SW480 (cell line): ENCODE results near the gene PRSS2.

Source experiments
- DNase-seq: peaks from one replicate; pipeline ENCODE4 v3.0.0-alpha.2; 2016; ENCODE audit warnings: low spot score

PRSS2 gene

DNA sequence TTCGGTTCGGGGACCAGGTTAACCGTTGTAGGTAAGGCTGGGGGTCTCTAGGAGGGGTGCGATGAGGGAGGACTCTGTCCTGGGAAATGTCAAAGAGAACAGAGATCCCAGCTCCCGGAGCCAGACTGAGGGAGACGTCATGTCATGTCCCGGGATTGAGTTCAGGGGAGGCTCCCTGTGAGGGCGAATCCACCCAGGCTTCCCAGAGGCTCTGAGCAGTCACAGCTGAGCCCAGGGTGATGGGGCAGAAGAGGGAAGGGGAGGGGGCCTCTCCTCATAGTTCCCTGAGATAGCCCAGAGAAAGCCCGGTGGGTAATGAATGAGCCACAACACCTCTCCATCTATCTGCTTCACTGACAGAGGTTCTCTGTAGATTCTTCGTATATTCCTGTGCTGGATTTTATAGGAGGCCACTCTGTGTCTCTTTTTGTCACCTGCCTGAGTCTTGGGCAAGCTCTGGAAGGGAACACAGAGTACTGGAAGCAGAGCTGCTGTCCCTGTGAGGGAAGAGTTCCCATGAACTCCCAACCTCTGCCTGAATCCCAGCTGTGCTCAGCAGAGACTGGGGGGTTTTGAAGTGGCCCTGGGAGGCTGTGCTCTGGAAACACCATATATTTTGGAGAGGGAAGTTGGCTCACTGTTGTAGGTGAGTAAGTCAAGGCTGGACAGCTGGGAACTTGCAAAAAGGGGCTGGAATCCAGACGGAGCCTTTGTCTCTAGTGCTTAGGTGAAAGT is 16.4 kb downstream of the PRSS2 start:
- no peak for DNase-seq

DNA sequence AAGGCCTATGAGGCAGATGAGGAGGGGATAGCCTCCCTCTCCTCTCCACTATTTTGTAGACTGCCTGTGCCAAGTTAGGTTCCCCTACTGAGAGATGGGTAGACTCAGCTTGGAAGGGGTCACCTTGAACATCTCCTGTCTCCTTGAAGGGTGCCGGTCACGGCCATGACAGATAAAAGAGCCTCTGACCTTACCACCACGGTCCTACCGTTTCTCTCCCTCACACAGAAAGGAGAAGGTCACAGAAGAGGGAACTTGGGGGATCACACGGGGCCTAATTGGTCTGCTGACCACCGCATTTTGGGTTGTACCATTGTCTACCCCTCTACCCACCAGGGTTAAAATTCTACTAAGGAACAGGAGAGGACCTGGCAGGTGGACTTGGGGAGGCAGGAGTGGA is 17.0 kb downstream of the PRSS2 start:
- DNase-seq: no peak

DNA sequence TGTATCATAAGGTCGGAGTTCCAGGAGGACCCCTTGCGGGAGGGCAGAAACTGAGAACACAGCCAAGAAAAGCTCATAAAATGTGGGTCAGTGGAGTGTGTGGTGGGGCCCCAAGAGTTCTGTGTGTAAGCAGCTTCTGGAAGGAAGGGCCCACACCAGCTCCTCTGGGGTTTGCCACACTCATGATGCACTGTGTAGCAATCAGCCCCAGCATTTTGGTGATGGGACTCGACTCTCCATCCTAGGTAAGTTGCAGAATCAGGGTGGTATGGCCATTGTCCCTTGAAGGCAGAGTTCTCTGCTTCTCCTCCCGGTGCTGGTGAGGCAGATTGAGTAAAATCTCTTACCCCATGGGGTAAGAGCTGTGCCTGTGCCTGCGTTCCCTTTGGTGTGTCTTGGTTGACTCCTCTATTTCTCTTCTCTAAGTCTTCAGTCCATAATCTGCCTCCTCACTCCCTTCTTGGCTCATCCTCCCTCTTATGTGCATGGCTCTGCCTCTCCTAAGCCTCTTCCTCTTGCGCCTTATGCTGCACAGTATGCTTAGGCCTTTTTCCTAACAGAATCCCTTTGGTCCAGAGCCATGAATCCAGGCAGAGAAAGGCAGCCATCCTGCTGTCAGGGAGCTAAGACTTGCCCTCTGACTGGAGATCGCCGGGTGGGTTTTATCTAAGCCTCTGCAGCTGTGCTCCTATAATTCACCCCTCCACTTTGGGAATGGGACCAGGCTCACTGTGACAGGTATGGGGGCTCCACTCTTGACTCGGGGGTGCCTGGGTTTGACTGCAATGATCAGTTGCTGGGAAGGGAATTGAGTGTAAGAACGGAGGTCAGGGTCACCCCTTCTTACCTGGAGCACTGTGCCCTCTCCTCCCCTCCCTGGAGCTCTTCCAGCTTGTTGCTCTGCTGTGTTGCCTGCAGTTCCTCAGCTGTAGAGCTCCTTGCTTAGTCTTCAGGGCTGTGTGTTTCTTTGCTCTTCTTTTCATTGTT is 17.8 kb downstream of the PRSS2 start:
- DNase-seq: no peak

GRCh38 chr7:142789441-142789840 is 18.7 kb downstream of the PRSS2 start:
- no peak for DNase-seq

GRCh38 chr7:142790056-142790455 is 19.3 kb downstream of the PRSS2 start:
- no peak for DNase-seq

DNA sequence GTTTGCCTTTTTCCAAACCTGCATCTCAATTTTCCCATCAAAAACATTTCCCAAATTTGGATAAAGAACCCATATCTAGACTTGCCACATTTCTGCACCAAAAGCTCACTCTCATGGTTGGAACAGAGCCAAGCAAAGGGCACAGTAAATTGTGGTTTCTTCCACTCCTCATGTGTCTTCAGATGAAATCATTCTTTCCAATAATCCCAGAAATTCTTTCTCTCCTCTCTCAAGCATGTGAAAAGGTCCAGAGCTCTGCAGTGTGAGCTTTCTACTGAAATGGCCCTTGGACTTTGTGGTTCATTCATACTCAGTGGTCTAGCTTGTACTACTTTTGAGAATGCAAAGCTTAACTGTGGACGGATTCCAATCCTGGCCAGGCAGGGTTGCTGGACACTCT is 19.8 kb downstream of the PRSS2 start:
- DNase-seq: no peak

GRCh38 chr7:142791502-142791901 is 20.7 kb downstream of the PRSS2 start:
- DNase-seq: no peak

- no peak for DNase-seq
Observed at GRCh38 chr7:142792129-142792528, 21.4 kb downstream of the PRSS2 start.

DNA sequence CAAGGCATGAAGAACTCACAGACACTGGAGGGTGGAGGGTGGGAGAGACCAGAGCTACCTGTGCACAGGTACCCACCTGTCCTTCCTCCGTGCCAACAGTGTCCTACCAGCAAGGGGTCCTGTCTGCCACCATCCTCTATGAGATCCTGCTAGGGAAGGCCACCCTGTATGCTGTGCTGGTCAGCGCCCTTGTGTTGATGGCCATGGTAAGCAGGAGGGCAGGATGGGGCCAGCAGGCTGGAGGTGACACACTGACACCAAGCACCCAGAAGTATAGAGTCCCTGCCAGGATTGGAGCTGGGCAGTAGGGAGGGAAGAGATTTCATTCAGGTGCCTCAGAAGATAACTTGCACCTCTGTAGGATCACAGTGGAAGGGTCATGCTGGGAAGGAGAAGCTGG is 21.8 kb downstream of the PRSS2 start:
- DNase-seq: no peak

DNA sequence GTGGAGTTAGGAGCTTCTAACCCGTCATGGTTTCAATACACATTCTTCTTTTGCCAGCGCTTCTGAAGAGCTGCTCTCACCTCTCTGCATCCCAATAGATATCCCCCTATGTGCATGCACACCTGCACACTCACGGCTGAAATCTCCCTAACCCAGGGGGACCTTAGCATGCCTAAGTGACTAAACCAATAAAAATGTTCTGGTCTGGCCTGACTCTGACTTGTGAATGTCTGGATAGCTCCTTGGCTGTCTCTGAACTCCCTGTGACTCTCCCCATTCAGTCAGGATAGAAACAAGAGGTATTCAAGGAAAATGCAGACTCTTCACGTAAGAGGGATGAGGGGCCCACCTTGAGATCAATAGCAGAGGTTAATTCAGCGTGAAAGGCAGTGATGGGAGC is 22.4 kb downstream of the PRSS2 start:
- no peak for DNase-seq

GRCh38 chr7:142795339-142795863 is 24.6 kb downstream of the PRSS2 start:
- DNase-seq: peak; percentile 97

DNA sequence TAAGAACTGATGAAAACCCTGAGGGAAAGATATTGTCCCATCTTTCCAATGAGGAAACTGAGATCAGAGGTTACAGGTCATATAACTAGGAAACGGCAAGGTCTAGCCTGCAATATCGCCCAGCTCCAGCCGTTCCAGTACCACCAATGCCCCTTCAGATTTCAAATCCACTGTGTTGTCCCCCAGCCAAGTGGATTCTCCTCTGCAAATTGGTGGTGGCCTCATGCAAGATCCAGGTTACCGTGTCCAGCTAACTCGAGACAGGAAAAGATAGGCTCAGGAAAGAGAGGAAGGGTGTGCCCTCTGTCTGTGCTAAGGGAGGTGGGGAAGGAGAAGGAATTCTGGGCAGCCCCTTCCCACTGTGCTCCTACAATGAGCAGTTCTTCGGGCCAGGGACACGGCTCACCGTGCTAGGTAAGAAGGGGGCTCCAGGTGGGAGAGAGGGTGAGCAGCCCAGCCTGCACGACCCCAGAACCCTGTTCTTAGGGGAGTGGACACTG is 25.3 kb downstream of the PRSS2 start:
- no peak for DNase-seq

DNA sequence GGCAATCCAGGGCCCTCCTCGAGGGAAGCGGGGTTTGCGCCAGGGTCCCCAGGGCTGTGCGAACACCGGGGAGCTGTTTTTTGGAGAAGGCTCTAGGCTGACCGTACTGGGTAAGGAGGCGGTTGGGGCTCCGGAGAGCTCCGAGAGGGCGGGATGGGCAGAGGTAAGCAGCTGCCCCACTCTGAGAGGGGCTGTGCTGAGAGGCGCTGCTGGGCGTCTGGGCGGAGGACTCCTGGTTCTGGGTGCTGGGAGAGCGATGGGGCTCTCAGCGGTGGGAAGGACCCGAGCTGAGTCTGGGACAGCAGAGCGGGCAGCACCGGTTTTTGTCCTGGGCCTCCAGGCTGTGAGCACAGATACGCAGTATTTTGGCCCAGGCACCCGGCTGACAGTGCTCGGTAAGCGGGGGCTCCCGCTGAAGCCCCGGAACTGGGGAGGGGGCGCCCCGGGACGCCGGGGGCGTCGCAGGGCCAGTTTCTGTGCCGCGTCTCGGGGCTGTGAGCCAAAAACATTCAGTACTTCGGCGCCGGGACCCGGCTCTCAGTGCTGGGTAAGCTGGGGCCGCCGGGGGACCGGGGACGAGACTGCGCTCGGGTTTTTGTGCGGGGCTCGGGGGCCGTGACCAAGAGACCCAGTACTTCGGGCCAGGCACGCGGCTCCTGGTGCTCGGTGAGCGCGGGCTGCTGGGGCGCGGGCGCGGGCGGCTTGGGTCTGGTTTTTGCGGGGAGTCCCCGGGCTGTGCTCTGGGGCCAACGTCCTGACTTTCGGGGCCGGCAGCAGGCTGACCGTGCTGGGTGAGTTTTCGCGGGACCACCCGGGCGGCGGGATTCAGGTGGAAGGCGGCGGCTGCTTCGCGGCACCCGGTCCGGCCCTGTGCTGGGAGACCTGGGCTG is 26.0 kb downstream of the PRSS2 start:
- DNase-seq: no peak

GRCh38 chr7:142797391-142798377 is 26.9 kb downstream of the PRSS2 start:
- no peak for DNase-seq

- DNase-seq: no peak
Observed at GRCh38 chr7:142798451-142799436, 28.0 kb downstream of the PRSS2 start.

- DNase-seq: no peak
Observed at GRCh38 chr7:142799437-142799835, 28.7 kb downstream of the PRSS2 start.

GRCh38 chr7:142800088-142800487 is 29.3 kb downstream of the PRSS2 start:
- DNase-seq: no peak

- DNase-seq: no peak
Observed at GRCh38 chr7:142800699-142801260, 30.0 kb downstream of the PRSS2 start.
